Lower lobe of right lung (tissue), 2 donors: ENCODE measurements around the gene AMBRA1. TPM values are rescaled to one million over a fixed set of nuclear protein-coding genes. Genes with fewer than 3 reads are reported as not detected.

Experiments
- ATAC-seq, 2 donors: fragments of 200-7000 bp; cut with Tn5 transposase; one replicate each; pipeline ENCODE4 v1.9.1; 2020 to 2022; ENCODE audit warnings: mild to moderate bottlenecking in 2 of 2, moderate library complexity in 2 of 2
- DNase-seq: peaks from one replicate; pipeline ENCODE4 v3.0.0-alpha.2; 2020
- H3K27ac ChIP-seq: fragments of 200-600 bp; one replicate; pipeline ENCODE4 v1.8.0; 2022
- H3K27me3 ChIP-seq: fragments of 200-600 bp; one replicate; pipeline ENCODE4 v1.8.0; 2022; ENCODE audit warnings: low read depth
- H3K36me3 ChIP-seq: fragments of 200-600 bp; one replicate; pipeline ENCODE4 v1.8.0; 2022; ENCODE audit warnings: mild to moderate bottlenecking
- H3K4me1 ChIP-seq: fragments of 200-600 bp; one replicate; pipeline ENCODE4 v1.8.0; 2022
- H3K4me3 ChIP-seq: fragments of 200-600 bp; one replicate; pipeline ENCODE4 v1.8.0; 2022; ENCODE audit warnings: mild to moderate bottlenecking
- H3K9me3 ChIP-seq: fragments of 200-600 bp; one replicate; pipeline ENCODE4 v1.8.0; 2022
- intact Hi-C: fragments of 100-400 bp; cut with DNase I; formaldehyde crosslinking; loops from one replicate; pipeline ENCODE4 v1.11.0; 2022
- total RNA-seq: library from RNA; stranded (reverse); fragmentation: NEBNext Ultra II Directional; extraction: Animal tissue kit (Norgen Biotek cat#: 25700); gene quantifications from one replicate; pipeline ENCODE4 v1.2.1, GENCODE V29; 2021
- TF ChIP-seq, protein P1 (sequence below): fragments of 200-600 bp; IDR thresholded peaks from one replicate; pipeline ENCODE4 v1.8.0; 2022; ENCODE audit warnings: antibody characterized with exemption, mild to moderate bottlenecking
- donor health status: DM: no; HTN: yes; CAD: no; lungs with severe emphysema.

AMBRA1 gene
- total RNA-seq, 1 donor from 2014 or later, result 39.9 TPM

DNA sequence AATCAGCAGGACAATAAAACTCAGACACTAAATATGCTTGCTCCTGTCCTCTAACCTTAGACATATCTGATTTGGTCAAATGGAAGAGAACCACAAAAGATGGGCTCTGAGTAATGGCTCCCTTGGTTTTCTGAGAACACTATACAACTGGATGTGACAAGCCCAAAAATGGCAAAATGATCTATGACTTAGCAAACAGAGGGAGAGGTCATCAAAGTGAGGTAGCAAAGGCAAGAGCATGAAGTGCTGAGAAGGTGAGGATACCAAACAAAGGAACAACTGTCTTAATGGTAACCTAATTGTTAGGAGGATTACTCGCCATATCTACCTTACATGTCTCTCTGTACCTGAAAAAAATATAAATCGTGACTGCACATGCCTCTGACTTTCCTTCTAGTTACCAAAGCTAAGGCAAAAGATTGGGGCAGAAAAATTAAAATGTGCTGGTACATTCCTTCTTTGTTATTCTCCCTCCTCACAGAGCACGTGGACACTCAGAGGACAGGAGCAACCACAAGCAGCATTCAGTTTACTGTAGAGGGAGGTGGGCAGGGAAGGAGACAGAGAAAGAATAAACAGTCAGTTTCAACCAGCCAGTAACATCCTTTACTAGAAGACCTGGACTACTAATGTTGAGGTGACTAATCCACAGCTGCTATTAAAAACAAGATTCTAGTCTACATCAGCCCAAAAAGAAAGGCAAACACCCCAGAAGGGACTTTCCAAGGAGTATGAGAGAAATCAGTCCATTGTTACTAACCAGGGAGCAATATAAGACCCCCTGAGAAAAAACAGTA, 88.8 kb downstream of the AMBRA1 start:
- H3K27me3 ChIP-seq, result no peaks in the 10 kb centered on the region
- no peak overlapping the region for H3K4me3 ChIP-seq
- no peaks in the 10 kb centered on the region for H3K9me3 ChIP-seq
- peaks cover 55% of the 10 kb centered on the region for H3K36me3 ChIP-seq
- intact Hi-C loops, result no loop called here
- TF ChIP-seq, protein P1, sequence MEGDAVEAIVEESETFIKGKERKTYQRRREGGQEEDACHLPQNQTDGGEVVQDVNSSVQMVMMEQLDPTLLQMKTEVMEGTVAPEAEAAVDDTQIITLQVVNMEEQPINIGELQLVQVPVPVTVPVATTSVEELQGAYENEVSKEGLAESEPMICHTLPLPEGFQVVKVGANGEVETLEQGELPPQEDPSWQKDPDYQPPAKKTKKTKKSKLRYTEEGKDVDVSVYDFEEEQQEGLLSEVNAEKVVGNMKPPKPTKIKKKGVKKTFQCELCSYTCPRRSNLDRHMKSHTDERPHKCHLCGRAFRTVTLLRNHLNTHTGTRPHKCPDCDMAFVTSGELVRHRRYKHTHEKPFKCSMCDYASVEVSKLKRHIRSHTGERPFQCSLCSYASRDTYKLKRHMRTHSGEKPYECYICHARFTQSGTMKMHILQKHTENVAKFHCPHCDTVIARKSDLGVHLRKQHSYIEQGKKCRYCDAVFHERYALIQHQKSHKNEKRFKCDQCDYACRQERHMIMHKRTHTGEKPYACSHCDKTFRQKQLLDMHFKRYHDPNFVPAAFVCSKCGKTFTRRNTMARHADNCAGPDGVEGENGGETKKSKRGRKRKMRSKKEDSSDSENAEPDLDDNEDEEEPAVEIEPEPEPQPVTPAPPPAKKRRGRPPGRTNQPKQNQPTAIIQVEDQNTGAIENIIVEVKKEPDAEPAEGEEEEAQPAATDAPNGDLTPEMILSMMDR, result no peak
- H3K4me1 ChIP-seq, result peaks cover 11% of the 10 kb centered on the region
- ATAC-seq (no peak), DNase-seq (no peak)
- no peak overlapping the region for H3K27ac ChIP-seq

DNA sequence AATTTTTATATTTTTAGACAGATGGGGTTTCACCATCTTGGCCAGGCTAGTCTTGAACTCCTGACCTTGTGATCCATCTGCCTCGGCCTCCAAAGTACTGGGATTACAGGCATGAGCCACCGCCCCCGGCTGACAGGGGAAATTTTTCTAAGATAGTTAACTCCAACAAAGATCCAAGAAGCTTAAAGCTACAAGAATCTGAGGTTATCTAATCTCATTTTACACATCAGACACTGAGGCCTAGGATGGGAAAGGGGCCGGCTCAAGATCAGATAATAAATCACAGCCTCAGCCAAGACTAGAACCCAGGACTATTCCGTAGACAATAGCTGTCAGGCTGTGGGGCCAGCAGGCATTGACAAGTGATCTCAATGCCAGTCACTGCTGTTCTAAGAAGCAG, 94.0 kb downstream of the AMBRA1 start:
- DNase-seq (no peak), ATAC-seq (no peak)
- TF ChIP-seq, protein P1, result no peak
- Histone ChIP-seq H3K4me3 (no peak overlapping the region), H3K27me3 (no peaks in the 10 kb centered on the region), H3K9me3 (no peaks in the 10 kb centered on the region), H3K36me3 (peaks cover 28% of the 10 kb centered on the region), H3K4me1 (no peaks in the 10 kb centered on the region), H3K27ac (no peak overlapping the region)
- intact Hi-C loops, result no loop called here

DNA sequence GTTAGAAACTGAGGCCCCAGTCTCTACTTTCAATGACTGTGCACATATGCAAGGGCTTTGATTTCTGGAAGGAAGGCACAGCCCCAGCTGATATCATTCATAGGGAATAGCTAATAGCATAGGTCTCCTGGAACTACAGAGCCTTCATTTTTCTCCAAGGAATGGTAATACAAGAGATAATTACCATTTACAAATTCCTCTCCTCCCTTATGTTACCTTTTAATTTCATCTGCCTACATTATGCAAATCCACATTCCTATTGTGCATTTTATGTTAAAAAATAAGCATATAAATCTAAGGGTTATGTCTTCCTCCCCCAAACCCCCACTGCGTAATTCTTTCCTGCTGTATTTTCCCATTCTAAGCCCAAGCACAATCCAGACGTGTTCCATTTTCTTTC, 94.9 kb downstream of the AMBRA1 start:
- Histone ChIP-seq H3K9me3 (no peaks in the 10 kb centered on the region), H3K27ac (no peak overlapping the region), H3K27me3 (no peaks in the 10 kb centered on the region), H3K4me1 (no peaks in the 10 kb centered on the region), H3K4me3 (no peak overlapping the region), H3K36me3 (peaks cover 27% of the 10 kb centered on the region)
- intact Hi-C loops, result no loop called here
- DNase-seq, result no peak
- TF ChIP-seq, protein P1, result no peak
- ATAC-seq, result no peak

DNA sequence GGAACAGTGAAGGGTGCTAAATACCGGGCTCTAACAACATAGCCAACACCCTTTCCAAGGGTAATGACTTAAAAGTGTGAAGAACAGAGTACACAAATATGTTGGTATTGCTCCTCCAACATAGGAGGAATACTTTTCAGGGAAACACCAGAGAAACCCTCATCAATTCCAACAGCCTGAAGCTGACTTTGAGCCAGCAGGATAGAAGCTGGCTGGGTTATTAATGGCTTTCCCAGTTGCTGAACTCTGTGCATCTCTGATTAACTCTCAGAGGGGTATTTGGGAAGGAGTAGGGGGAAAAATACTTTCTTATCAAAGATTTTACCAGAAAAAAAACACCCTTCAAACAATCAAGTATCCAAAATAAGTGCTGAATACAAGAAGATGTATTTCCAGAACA, 95.6 kb downstream of the AMBRA1 start:
- no peak for ATAC-seq

DNA sequence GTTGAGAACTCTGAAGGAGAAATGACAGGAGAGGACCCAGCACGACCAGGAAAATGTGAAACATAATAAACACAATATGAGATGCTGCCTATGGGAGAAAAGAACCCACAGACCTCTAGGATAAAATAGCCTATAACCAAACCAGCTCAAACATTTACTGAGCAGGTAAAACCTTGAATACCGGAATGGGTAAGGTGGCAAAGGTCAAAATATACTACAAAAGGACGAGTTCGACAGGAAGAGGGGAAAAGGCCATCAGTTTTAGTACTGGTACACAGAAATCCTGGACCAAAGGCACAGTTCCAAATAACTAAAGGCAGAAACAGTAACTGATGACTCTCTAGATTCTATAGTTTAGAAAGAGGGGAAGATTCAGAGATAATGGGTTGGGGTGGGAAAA, 96.3 kb downstream of the AMBRA1 start:
- H3K36me3 ChIP-seq, result peaks cover 39% of the 10 kb centered on the region
- H3K4me3 ChIP-seq, result no peak overlapping the region
- ATAC-seq (no peak), DNase-seq (no peak)
- TF ChIP-seq, protein P1, result no peak
- no peak overlapping the region for H3K27ac ChIP-seq
- no peaks in the 10 kb centered on the region for H3K27me3 ChIP-seq
- no peaks in the 10 kb centered on the region for H3K9me3 ChIP-seq
- H3K4me1 ChIP-seq, result peaks cover 9% of the 10 kb centered on the region
- intact Hi-C loops, result no loop called here

More for the DNA sequence above, 95.6 kb downstream of the AMBRA1 start:
- Histone ChIP-seq H3K27ac (no peak overlapping the region), H3K36me3 (peaks cover 32% of the 10 kb centered on the region), H3K27me3 (no peaks in the 10 kb centered on the region), H3K9me3 (no peaks in the 10 kb centered on the region), H3K4me3 (no peak overlapping the region), H3K4me1 (peaks cover 2% of the 10 kb centered on the region)
- TF ChIP-seq, protein P1, result no peak
- intact Hi-C loops, result no loop called here
- DNase-seq, result no peak
